Measurements from ENCODE around the gene EGLN2.
A peak's percentile ranks its signal among the peaks of the same experiment; 100 is the strongest.

EGLN2 gene

GRCh38 chr19:40809358-40810086, 10.5 kb downstream of the EGLN2 start:
- TF ChIP-seq ZNF175 (tag by site-specific recombination; IDR thresholded peaks at IDR 0.05) (no peak), ELK4 (IDR thresholded peaks at IDR 0.05; ENCODE audit: borderline replicate concordance, low read depth, low read length) (no peak), ZNF514 (tag by site-specific recombination; IDR thresholded peaks at IDR 0.05) (no peak), MZF1 (tag by site-specific recombination; IDR thresholded peaks at IDR 0.05; ENCODE audit: borderline replicate concordance) (no peak), WT1 (tag by site-specific recombination; IDR thresholded peaks at IDR 0.05) (no peak), ZNF211 (tag by site-specific recombination; IDR thresholded peaks at IDR 0.05; ENCODE audit: low read depth) (no peak), ZNF600 (tag by site-specific recombination; IDR thresholded peaks at IDR 0.05) (peak; percentile 83; the same call in 1 of the 2 replicates), ZNF707 (tag by site-specific recombination; IDR thresholded peaks at IDR 0.05) (no peak), ZBTB26 (tag by site-specific recombination; optimal IDR thresholded peaks at IDR 0.05) (peak; percentile 14), ZSCAN30 (tag by site-specific recombination; IDR thresholded peaks at IDR 0.05) (no peak), HIC1 (tag by site-specific recombination; IDR thresholded peaks at IDR 0.05) (0 out of 2 replicates have a peak, but pooled peaks have one; percentile 32), BCL11A (tag by site-specific recombination; IDR thresholded peaks at IDR 0.05; ENCODE audit: low read depth) (no peak), SCRT1 (tag by site-specific recombination; IDR thresholded peaks at IDR 0.05; ENCODE audit: borderline replicate concordance) (peak; percentile 14; the same call in 1 of the 2 replicates), SCRT2 (tag by site-specific recombination; IDR thresholded peaks at IDR 0.05) (peak; percentile 73), ZNF335 (tag by site-specific recombination; conservative IDR thresholded peaks at IDR 0.05) (no peak), SALL2 (tag by site-specific recombination; IDR thresholded peaks at IDR 0.05; ENCODE audit: borderline replicate concordance) (no peak), CTCF (tag by site-specific recombination; IDR thresholded peaks at IDR 0.05) (no peak), ZBTB49 (tag by site-specific recombination; IDR thresholded peaks at IDR 0.05; ENCODE audit: low read depth) (no peak)
- TF ChIP-seq, protein P1, sequence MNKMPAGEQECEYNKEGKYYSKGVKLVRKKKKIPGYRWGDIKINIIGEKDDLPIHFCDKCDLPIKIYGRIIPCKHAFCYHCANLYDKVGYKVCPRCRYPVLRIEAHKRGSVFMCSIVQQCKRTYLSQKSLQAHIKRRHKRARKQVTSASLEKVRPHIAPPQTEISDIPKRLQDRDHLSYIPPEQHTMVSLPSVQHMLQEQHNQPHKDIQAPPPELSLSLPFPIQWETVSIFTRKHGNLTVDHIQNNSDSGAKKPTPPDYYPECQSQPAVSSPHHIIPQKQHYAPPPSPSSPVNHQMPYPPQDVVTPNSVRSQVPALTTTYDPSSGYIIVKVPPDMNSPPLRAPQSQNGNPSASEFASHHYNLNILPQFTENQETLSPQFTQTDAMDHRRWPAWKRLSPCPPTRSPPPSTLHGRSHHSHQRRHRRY (tag by site-specific recombination; IDR thresholded peaks at IDR 0.05), result no peak
- TF ChIP-seq, protein P2, sequence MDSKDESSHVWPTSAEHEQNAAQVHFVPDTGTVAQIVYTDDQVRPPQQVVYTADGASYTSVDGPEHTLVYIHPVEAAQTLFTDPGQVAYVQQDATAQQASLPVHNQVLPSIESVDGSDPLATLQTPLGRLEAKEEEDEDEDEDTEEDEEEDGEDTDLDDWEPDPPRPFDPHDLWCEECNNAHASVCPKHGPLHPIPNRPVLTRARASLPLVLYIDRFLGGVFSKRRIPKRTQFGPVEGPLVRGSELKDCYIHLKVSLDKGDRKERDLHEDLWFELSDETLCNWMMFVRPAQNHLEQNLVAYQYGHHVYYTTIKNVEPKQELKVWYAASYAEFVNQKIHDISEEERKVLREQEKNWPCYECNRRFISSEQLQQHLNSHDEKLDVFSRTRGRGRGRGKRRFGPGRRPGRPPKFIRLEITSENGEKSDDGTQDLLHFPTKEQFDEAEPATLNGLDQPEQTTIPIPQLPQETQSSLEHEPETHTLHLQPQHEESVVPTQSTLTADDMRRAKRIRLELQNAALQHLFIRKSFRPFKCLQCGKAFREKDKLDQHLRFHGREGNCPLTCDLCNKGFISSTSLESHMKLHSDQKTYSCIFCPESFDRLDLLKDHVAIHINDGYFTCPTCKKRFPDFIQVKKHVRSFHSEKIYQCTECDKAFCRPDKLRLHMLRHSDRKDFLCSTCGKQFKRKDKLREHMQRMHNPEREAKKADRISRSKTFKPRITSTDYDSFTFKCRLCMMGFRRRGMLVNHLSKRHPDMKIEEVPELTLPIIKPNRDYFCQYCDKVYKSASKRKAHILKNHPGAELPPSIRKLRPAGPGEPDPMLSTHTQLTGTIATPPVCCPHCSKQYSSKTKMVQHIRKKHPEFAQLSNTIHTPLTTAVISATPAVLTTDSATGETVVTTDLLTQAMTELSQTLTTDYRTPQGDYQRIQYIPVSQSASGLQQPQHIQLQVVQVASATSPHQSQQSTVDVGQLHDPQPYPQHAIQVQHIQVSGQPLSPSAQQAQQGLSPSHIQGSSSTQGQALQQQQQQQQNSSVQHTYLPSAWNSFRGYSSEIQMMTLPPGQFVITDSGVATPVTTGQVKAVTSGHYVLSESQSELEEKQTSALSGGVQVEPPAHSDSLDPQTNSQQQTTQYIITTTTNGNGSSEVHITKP (tag by site-specific recombination; IDR thresholded peaks at IDR 0.05), result no peak
- no peak overlapping the region for H3K27ac ChIP-seq (ENCODE audit: extremely low read depth, low read depth, low read length)
- H3K9me3 ChIP-seq (ENCODE audit: control insufficient read depth, insufficient read depth, low read depth, low read length), result no peaks in the 10 kb centered on the region
- CTCF ChIA-PET, result interaction anchor here (0.9 to 5.6 kb wide), 6 partner anchors 10 to 156 kb away, joined by 3 to 77 read pairs (median 13); partner anchors contain the start of genes EGLN2 and RAB4B
- peaks cover 23 to 42% of the 10 kb centered on the region in 2 experiments for H3K36me3 ChIP-seq (ENCODE audit: control insufficient read depth in 2 of 2, insufficient read depth in 1 of 2, low read length in 2 of 2)
- peaks cover 40% of the 10 kb centered on the region for H3K4me1 ChIP-seq (ENCODE audit: control insufficient read depth, insufficient read depth, low read length)
- no peak overlapping the region for H3K4me3 ChIP-seq (ENCODE audit: low read depth, low read length)
- POLR2A ChIA-PET, result interaction anchor here (3.1 to 7.7 kb wide), 2 partner anchors 11 to 32 kb away, joined by 18 to 86 read pairs; partner anchors contain the start of genes EGLN2 and RAB4B
